Neural cell (in vitro differentiated cells): ENCODE data around the gene UBL3. TPM values are rescaled to one million over a fixed set of nuclear protein-coding genes. Genes with fewer than 3 reads are reported as not detected.

Experiments used
- H2AFZ ChIP-seq: fragments of 200-600, 300-800 bp; sonication (generic), shearing (Covaris generic); 2 replicates; pipeline ENCODE4 v1.6.0; 2014; ENCODE audit warnings: low read depth, mild to moderate bottlenecking, antibody characterized with exemption, low read length, moderate library complexity
- H3F3A ChIP-seq: fragments of 200-600 bp; shearing (Covaris generic); 2 replicates; pipeline ENCODE4 v1.6.1; 2016; ENCODE audit warnings: mild to moderate bottlenecking, moderate library complexity, mixed read lengths, antibody characterized with exemption, low read length; ENCODE audit not compliant: insufficient read depth, poor library complexity, severe bottlenecking
- H3K27ac ChIP-seq: fragments of 200-600, 300-800 bp; sonication (generic), shearing (Covaris generic); 2 replicates; pipeline ENCODE4 v1.5.1; 2014; ENCODE audit warnings: mild to moderate bottlenecking, low read length, moderate library complexity
- H3K27me3 ChIP-seq: fragments of 300-800, 200-600 bp; sonication (generic), shearing (Covaris generic); 2 replicates; pipeline ENCODE4 v1.6.0; 2014; ENCODE audit warnings: mild to moderate bottlenecking, low read depth, low read length, moderate library complexity; ENCODE audit not compliant: insufficient read depth
- H3K36me3 ChIP-seq: fragments of 300-800, 200-600 bp; sonication (generic), shearing (Covaris generic); 2 replicates; pipeline ENCODE4 v1.5.1; 2014; ENCODE audit warnings: mild to moderate bottlenecking, antibody characterized with exemption, low read length, moderate library complexity; ENCODE audit not compliant: insufficient read depth
- H3K4me2 ChIP-seq: fragments of 300-800, 200-600 bp; sonication (generic), shearing (Covaris generic); 2 replicates; pipeline ENCODE4 v1.6.0; 2014; ENCODE audit warnings: mild to moderate bottlenecking, low read length
- H3K4me3 ChIP-seq: fragments of 300-800, 200-600 bp; sonication (generic), shearing (Covaris generic); 2 replicates; pipeline ENCODE4 v1.5.1; 2014; ENCODE audit warnings: mild to moderate bottlenecking, low read length, moderate library complexity
- H3K79me2 ChIP-seq: fragments of 200-600 bp; shearing (Covaris generic); replicated peaks from 2 replicates; pipeline ENCODE4 v1.6.0; 2014; ENCODE audit warnings: mild to moderate bottlenecking, low read length, moderate library complexity; ENCODE audit not compliant: insufficient read depth
- H3K9ac ChIP-seq: fragments of 300-800, 200-600 bp; sonication (generic), shearing (Covaris generic); 2 replicates; pipeline ENCODE4 v1.6.1; 2016; ENCODE audit warnings: mild to moderate bottlenecking, low read length, mixed read lengths
- H3K9me2 ChIP-seq: fragments of 200-600 bp; shearing (Covaris generic); 2 replicates; pipeline ENCODE4 v1.6.1; 2016; ENCODE audit warnings: mild to moderate bottlenecking, low read length, mixed read lengths; ENCODE audit not compliant: insufficient read depth
- H3K9me3 ChIP-seq: fragments of 200-600, 300-800 bp; sonication (generic), shearing (Covaris generic); 2 replicates; pipeline ENCODE4 v1.6.1; 2016; ENCODE audit warnings: mild to moderate bottlenecking, mixed run types, low read length, moderate library complexity, mixed read lengths
- H4K20me1 ChIP-seq: fragments of 200-600 bp; shearing (Covaris generic); 2 replicates; pipeline ENCODE4 v1.6.1; 2016; ENCODE audit warnings: mild to moderate bottlenecking, mixed run types; ENCODE audit not compliant: insufficient read depth
- CTCF ChIP-seq: fragments of 450-650 bp; IDR thresholded peaks from 2 replicates; pipeline ENCODE4 v1.5.1; 2014; ENCODE audit warnings: antibody characterized with exemption, mild to moderate bottlenecking, moderate library complexity; ENCODE audit not compliant: poor library complexity, severe bottlenecking
- EP300 ChIP-seq: fragments of 450-650 bp; conservative IDR thresholded peaks from 2 replicates; pipeline ENCODE4 v1.6.1; 2014; ENCODE audit warnings: antibody characterized with exemption, mild to moderate bottlenecking, moderate library complexity; ENCODE audit not compliant: poor library complexity, severe bottlenecking
- EZH2 ChIP-seq: fragments of 200-600, 300-800 bp; shearing (Covaris generic), sonication (generic); IDR thresholded peaks from 2 replicates; pipeline ENCODE4 v1.6.1; 2014; ENCODE audit warnings: antibody characterized with exemption, low read length, borderline replicate concordance, mild to moderate bottlenecking; ENCODE audit not compliant: insufficient read depth, poor library complexity, severe bottlenecking
- MXI1 ChIP-seq: fragments of 450-650 bp; conservative IDR thresholded peaks from 2 replicates; pipeline ENCODE4 v1.6.1; 2014; ENCODE audit warnings: antibody characterized with exemption, mild to moderate bottlenecking; ENCODE audit not compliant: poor library complexity, severe bottlenecking
- POLR2AphosphoS5 ChIP-seq: IDR thresholded peaks from 2 replicates; pipeline ENCODE4 v1.6.1; 2012
- RAD21 ChIP-seq: fragments of 450-650 bp; conservative IDR thresholded peaks from 2 replicates; pipeline ENCODE4 v1.6.1; 2014; ENCODE audit warnings: antibody characterized with exemption, mild to moderate bottlenecking, moderate library complexity
- TAF1 ChIP-seq: IDR thresholded peaks from 2 replicates; pipeline ENCODE4 v1.6.1; 2012; ENCODE audit warnings: low read depth
- polyA plus RNA-seq: library from polyadenylated mRNA; depleted of rRNA; stranded (reverse); fragments of >200 nt; gene quantifications from 2 replicates; pipeline ENCODE4 v1.2.3, GENCODE V29; 2014
- TF ChIP-seq, protein P1 (sequence below): IDR thresholded peaks from 2 replicates; pipeline ENCODE4 v1.6.1; 2012; ENCODE audit warnings: borderline replicate concordance

The UBL3 gene
- polyA plus RNA-seq, 1 donor from 2014 or later = 35.8 TPM

- no peaks in the 10 kb centered on the region for H4K20me1 ChIP-seq
- H2AFZ ChIP-seq = no peak overlapping the region
- TF ChIP-seq, protein P1, sequence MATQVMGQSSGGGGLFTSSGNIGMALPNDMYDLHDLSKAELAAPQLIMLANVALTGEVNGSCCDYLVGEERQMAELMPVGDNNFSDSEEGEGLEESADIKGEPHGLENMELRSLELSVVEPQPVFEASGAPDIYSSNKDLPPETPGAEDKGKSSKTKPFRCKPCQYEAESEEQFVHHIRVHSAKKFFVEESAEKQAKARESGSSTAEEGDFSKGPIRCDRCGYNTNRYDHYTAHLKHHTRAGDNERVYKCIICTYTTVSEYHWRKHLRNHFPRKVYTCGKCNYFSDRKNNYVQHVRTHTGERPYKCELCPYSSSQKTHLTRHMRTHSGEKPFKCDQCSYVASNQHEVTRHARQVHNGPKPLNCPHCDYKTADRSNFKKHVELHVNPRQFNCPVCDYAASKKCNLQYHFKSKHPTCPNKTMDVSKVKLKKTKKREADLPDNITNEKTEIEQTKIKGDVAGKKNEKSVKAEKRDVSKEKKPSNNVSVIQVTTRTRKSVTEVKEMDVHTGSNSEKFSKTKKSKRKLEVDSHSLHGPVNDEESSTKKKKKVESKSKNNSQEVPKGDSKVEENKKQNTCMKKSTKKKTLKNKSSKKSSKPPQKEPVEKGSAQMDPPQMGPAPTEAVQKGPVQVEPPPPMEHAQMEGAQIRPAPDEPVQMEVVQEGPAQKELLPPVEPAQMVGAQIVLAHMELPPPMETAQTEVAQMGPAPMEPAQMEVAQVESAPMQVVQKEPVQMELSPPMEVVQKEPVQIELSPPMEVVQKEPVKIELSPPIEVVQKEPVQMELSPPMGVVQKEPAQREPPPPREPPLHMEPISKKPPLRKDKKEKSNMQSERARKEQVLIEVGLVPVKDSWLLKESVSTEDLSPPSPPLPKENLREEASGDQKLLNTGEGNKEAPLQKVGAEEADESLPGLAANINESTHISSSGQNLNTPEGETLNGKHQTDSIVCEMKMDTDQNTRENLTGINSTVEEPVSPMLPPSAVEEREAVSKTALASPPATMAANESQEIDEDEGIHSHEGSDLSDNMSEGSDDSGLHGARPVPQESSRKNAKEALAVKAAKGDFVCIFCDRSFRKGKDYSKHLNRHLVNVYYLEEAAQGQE = no peak
- TF ChIP-seq CTCF (no peak), TAF1 (no peak), MXI1 (no peak), POLR2AphosphoS5 (no peak)
- no peaks in the 10 kb centered on the region for H3K27me3 ChIP-seq
- no peak overlapping the region for H3K4me3 ChIP-seq
- H3K79me2 ChIP-seq = peaks cover 30% of the 10 kb centered on the region
- no peak overlapping the region for H3K9ac ChIP-seq
- no peaks in the 10 kb centered on the region for H3K9me2 ChIP-seq
- no peak overlapping the region for H3K27ac ChIP-seq
- H3K9me3 ChIP-seq = no peaks in the 10 kb centered on the region
- H3F3A ChIP-seq = no peaks in the 10 kb centered on the region
- H3K4me2 ChIP-seq = no peak overlapping the region
- H3K36me3 ChIP-seq = no peaks in the 10 kb centered on the region
Observed at GRCh38 chr13:29830000-29830399, 20.4 kb downstream of the UBL3 start.

DNA sequence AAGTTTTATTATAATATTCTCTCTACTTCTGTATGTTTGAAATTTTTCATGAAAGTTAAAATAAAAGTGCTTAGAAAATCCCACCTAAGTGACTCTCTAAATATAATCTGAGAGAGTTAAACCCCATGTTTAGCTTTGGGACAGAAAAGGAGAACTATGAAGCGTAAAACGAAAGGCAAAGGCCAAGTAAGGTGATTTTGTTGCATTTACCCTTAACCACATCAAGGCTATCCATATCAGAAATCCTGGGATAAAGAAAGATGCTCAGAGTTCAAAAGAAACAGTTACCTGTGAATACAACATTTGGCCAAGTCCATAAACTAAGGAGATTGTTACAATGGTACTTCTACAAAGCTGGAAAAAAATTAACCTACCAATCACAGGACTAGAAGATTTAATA, 31.3 kb downstream of the UBL3 start:
- no peaks in the 10 kb centered on the region for H3K9me3 ChIP-seq
- no peak for TF ChIP-seq RAD21
- no peak for TF ChIP-seq MXI1
- no peak for TF ChIP-seq EZH2
- no peak overlapping the region for H3K4me3 ChIP-seq
- no peaks in the 10 kb centered on the region for H3K9me2 ChIP-seq
- H3K4me2 ChIP-seq = no peak overlapping the region
- H3K36me3 ChIP-seq = no peaks in the 10 kb centered on the region
- H3K27ac ChIP-seq = no peak overlapping the region
- no peaks in the 10 kb centered on the region for H3F3A ChIP-seq
- peaks cover 25% of the 10 kb centered on the region for H3K79me2 ChIP-seq
- H3K27me3 ChIP-seq = no peaks in the 10 kb centered on the region
- H4K20me1 ChIP-seq = no peaks in the 10 kb centered on the region
- no peak overlapping the region for H2AFZ ChIP-seq
- H3K9ac ChIP-seq = no peak overlapping the region

- Histone ChIP-seq H3K79me2 (peaks cover 37% of the 10 kb centered on the region), H4K20me1 (no peaks in the 10 kb centered on the region), H3K4me3 (no peak overlapping the region), H3K9me3 (no peaks in the 10 kb centered on the region), H3K27me3 (no peaks in the 10 kb centered on the region), H3K9ac (no peak overlapping the region), H3K9me2 (no peaks in the 10 kb centered on the region), H3F3A (no peaks in the 10 kb centered on the region), H2AFZ (no peak overlapping the region), H3K4me2 (no peak overlapping the region), H3K27ac (no peak overlapping the region), H3K36me3 (no peaks in the 10 kb centered on the region)
- TF ChIP-seq EZH2 = no peak
- no peak for TF ChIP-seq EP300
- TF ChIP-seq POLR2AphosphoS5 = no peak
- TF ChIP-seq, protein P1 = no peak
Observed at GRCh38 chr13:29817604-29818378, 32.6 kb downstream of the UBL3 start.
